HFFc6 (cell line): ENCODE data around the gene TMSB4X. TPM values are rescaled to one million over a fixed set of nuclear protein-coding genes. Genes with fewer than 3 reads are reported as not detected.
A peak's percentile ranks its signal among the peaks of the same experiment; 100 is the strongest.
"Not testable (repeated sequence)": the region's sequence is repeated elsewhere in the genome, so short reads cannot be mapped to it uniquely, and the experiment has no call there.

Experiments used
- DNase-seq: peaks from one replicate; pipeline ENCODE4 v3.0.0-alpha.2; 2018
- H3K27ac Mint-ChIP-seq: 2 replicates; pipeline ENCODE4 v1.8.0; 2020; ENCODE audit warnings: mild to moderate bottlenecking, mixed read lengths
- H3K27me3 Mint-ChIP-seq: 2 replicates; pipeline ENCODE4 v1.8.0; 2021; ENCODE audit warnings: mild to moderate bottlenecking, moderate library complexity, mixed read lengths; ENCODE audit not compliant: insufficient read depth
- H3K36me3 Mint-ChIP-seq: 2 replicates; pipeline ENCODE4 v1.8.0; 2021; ENCODE audit warnings: low read depth, mixed read lengths
- H3K4me1 Mint-ChIP-seq: 2 replicates; pipeline ENCODE4 v1.8.0; 2020; ENCODE audit warnings: low read depth, mixed read lengths
- H3K4me3 Mint-ChIP-seq: 2 replicates; pipeline ENCODE4 v1.8.0; 2020; ENCODE audit warnings: mild to moderate bottlenecking, moderate library complexity, mixed read lengths
- H3K9me3 Mint-ChIP-seq: 2 replicates; pipeline ENCODE4 v1.8.0; 2020; ENCODE audit warnings: mild to moderate bottlenecking, mixed read lengths
- CTCF ChIP-seq: fragments of 200-600 bp; sonication (generic); IDR thresholded peaks from 2 replicates; pipeline ENCODE4 v1.5.0; 2021; ENCODE audit warnings: antibody characterized with exemption, mild to moderate bottlenecking
- total RNA-seq, 6 experiments: library from RNA; stranded (reverse); fragmentation: NEBNext Ultra II Directional; extraction: Animal tissue kit (Norgen Biotek cat#: 25700); gene quantifications; 2 replicates in 1 of 6; 3 replicates in 5 of 6; pipeline ENCODE4 v1.2.3, GENCODE V29; 2021

TMSB4X gene
- total RNA-seq, 6 experiments from 2014 or later = 2,364 to 3,067 (median 2,845) TPM

DNA sequence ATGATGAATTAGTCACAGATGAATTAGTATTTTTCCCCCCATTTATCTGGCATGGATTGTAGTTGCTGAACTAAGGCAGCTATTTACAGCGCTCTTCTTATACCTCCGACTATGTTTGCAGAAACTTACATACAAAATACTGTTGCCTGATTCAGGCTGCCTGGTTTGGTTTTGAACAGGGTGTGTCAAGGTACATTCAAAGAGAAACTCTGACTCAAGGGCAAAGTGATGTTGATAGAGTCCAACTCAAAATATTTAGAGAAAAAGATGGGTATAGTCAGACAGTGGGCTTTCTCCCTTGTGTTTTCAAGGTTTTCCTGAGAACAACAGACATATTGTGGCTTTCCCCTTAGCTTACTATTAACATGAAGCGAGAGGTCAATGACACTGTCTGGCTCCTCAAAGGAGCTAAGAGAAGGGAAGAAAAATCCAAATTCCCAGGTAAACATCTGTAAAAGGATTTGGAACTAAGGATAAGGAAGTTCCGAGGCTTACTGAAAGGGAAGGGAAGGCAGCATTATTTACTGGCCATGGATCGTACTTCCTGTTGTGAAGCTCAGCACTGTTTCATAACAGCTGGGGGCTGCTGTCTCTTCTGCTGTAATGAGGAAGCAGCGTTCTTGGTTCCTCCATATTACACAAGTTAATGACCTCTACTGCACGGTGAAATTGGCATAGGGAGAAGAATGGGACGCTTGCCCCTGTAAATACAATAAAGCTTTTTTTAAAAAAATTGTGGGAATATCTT is 38.6 kb downstream of the TMSB4X start:
- Mint-ChIP-seq H3K4me3 (no peak overlapping the region), H3K27ac (no peak overlapping the region; the same call in 1 of the 2 replicates), H3K27me3 (no peaks in the 10 kb centered on the region), H3K36me3 (no peaks in the 10 kb centered on the region), H3K4me1 (peaks cover 31% of the 10 kb centered on the region), H3K9me3 (no peaks in the 10 kb centered on the region)
- DNase-seq = no peak
- no peak for TF ChIP-seq CTCF

- no peaks in the 10 kb centered on the region for H3K36me3 Mint-ChIP-seq
- peaks cover 30% of the 10 kb centered on the region for H3K4me1 Mint-ChIP-seq
- no peak for DNase-seq
- no peaks in the 10 kb centered on the region for H3K27me3 Mint-ChIP-seq
- no peak overlapping the region for H3K27ac Mint-ChIP-seq
- H3K9me3 Mint-ChIP-seq = no peaks in the 10 kb centered on the region
- H3K4me3 Mint-ChIP-seq = no peak overlapping the region
- no peak for TF ChIP-seq CTCF
These were observed 39.5 kb downstream of the TMSB4X start for GRCh38 chrX:13014111-13015096.

DNA sequence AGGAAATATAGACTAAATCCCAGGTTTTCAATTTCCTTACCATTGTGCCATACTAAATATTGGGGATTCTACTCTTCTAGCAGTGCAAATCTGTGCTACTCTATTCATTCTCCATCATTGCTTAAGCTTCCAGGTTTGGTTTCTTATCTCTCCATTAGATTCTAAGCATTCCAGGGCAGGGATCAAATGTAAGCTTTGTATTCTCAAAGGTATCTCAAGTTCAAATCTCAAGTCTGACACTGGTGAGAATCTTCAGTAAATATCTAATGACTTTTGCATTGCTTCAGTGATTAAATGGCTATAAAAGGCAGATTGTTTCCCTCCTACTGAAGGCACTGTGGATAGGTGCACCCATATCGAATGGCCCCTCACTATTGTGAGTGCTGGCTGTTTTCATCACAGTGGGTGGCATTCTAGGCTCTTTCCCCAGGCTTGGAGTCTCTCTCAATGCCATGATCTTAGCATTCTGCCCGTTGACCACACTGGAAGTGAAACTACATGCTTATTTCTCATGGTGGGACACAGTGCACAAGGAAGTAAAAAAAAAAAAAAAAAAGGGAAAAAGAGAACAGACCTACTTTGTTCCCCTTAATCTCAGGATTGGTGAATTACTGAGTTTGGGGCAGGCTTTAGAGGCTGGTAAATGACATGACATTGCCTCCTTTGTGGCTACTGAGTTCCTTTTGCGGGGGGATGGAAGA is 40.8 kb downstream of the TMSB4X start:
- TF ChIP-seq CTCF = no peak
- Mint-ChIP-seq H3K36me3 (no peaks in the 10 kb centered on the region), H3K9me3 (no peaks in the 10 kb centered on the region), H3K27me3 (no peaks in the 10 kb centered on the region), H3K4me1 (peaks cover 29% of the 10 kb centered on the region), H3K27ac (no peak overlapping the region), H3K4me3 (no peak overlapping the region)
- DNase-seq = no peak

GRCh38 chrX:13016731-13017130 is 41.8 kb downstream of the TMSB4X start:
- H3K36me3 Mint-ChIP-seq, H3K9me3 Mint-ChIP-seq, H3K27ac Mint-ChIP-seq: not testable (repeated sequence)

DNA sequence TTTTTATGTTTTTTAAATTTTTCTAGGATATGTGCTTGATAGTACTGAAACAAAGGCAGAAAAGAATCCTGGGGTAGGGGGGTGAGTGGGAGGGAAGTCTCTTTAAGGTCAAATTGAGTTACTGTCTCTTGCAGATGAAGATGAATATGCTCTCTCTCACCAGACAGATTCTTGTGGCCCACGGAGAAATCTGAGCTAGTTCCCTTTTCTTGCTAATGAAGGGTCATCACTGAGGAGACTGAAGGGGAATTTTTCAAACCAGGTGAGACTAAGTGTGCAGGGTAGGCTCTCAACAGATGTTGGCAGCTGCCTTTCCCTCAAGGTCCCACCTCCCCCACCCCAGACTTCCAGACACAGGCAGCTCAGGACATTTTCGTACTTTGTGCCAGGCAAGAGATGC is 48.0 kb downstream of the TMSB4X start:
- no peak for TF ChIP-seq CTCF
- peaks cover 44% of the 10 kb centered on the region for H3K4me1 Mint-ChIP-seq
- H3K36me3 Mint-ChIP-seq = no peaks in the 10 kb centered on the region
- H3K9me3 Mint-ChIP-seq = no peaks in the 10 kb centered on the region
- no peak for DNase-seq
- peak overlapping the region; percentile 68; the same call in 1 of the 2 replicates for H3K27ac Mint-ChIP-seq
- no peaks in the 10 kb centered on the region for H3K27me3 Mint-ChIP-seq
- 0 out of 2 replicates have a peak overlapping the region, but pooled peaks have one; percentile 11 for H3K4me3 Mint-ChIP-seq

More at GRCh38 chrX:13016731-13017130, 41.8 kb downstream of the TMSB4X start:
- H3K27me3 Mint-ChIP-seq, H3K4me3 Mint-ChIP-seq, DNase-seq: not testable (repeated sequence)
- peaks cover 33% of the 10 kb centered on the region for H3K4me1 Mint-ChIP-seq
